Peyer's patch (tissue), 4 donors: ENCODE measurements around the gene METTL15.

Source experiments
- POLR2A ChIP-seq, 2 donors: fragments of 450-650 bp; IDR thresholded peaks; one replicate each; pipeline ENCODE4 v1.5.1; 2017; ENCODE audit warnings: antibody characterized with exemption in 2 of 2, mild to moderate bottlenecking in 2 of 2, moderate library complexity in 2 of 2
- TF ChIP-seq, protein P1 (sequence below), 6 experiments: fragments of 450-650 bp in 4 of 6; fragments of 200-600 bp in 2 of 6; sonication (generic) in 1 of 6; IDR thresholded peaks; one replicate each; pipeline ENCODE4 v1.5.1; 2017 to 2019; ENCODE audit warnings: antibody characterized with exemption in 6 of 6, mild to moderate bottlenecking in 3 of 6, moderate library complexity in 1 of 6

DNA sequence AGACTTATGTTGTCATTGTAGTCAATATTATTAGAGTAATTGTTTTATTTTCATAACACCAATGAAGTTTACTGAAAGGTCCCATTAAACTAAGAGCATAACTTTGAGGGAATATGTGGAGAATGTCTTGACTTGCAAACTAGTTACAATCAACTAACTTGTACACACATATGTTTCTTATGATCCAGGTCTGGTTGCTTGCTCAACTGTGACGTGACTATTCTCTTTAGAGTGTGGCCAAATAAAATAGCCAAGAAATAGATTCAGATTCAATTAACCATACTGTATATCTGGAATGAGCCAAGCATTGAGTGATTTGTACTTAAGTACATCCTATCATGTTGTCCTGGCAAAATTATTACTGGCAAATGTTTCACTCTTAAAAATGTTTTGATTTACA is 101.7 kb downstream of the METTL15 start:
- TF ChIP-seq, protein P1, sequence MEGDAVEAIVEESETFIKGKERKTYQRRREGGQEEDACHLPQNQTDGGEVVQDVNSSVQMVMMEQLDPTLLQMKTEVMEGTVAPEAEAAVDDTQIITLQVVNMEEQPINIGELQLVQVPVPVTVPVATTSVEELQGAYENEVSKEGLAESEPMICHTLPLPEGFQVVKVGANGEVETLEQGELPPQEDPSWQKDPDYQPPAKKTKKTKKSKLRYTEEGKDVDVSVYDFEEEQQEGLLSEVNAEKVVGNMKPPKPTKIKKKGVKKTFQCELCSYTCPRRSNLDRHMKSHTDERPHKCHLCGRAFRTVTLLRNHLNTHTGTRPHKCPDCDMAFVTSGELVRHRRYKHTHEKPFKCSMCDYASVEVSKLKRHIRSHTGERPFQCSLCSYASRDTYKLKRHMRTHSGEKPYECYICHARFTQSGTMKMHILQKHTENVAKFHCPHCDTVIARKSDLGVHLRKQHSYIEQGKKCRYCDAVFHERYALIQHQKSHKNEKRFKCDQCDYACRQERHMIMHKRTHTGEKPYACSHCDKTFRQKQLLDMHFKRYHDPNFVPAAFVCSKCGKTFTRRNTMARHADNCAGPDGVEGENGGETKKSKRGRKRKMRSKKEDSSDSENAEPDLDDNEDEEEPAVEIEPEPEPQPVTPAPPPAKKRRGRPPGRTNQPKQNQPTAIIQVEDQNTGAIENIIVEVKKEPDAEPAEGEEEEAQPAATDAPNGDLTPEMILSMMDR (IDR thresholded peaks at IDR 0.05), result no peak
- no peak for TF ChIP-seq POLR2A (IDR thresholded peaks at IDR 0.05)
